GM12878 (cell line): ENCODE measurements around the gene RNF169. TPM values are rescaled to one million over a fixed set of nuclear protein-coding genes. Genes with fewer than 3 reads are reported as not detected.
A peak's percentile ranks its signal among the peaks of the same experiment; 100 is the strongest.

Experiments used
- ATAC-seq: fragments of 200-7000 bp; cut with Tn5 transposase; 3 replicates; pipeline ENCODE4 v1.9.1; 2020; ENCODE audit warnings: mild to moderate bottlenecking, moderate library complexity
- BruUV-seq: library from RNA; stranded (reverse); fragments of 400-500 nt; replicated peaks from 2 replicates; lab custom pipeline; 2021; lab: Mats Ljungman, UMichigan
- CTCF ChIA-PET: fragments of 300-600 bp; sonication (Branson Sonifier 250); formaldehyde crosslinking; extraction: SDS; loops from one replicate; lab custom pipeline; 2021; ENCODE audit warnings: inconsistent platforms; lab: Yijun Ruan, JAX
- POLR2A ChIA-PET: fragments of 350-600 bp; formaldehyde crosslinking; extraction: SDS; loops from one replicate; lab custom pipeline; 2021; ENCODE audit warnings: inconsistent platforms; lab: Charles Lee
- RAD21 ChIA-PET: fragments of 300-600 bp; sonication (Branson Sonifier 250); formaldehyde crosslinking; loops from one replicate; lab custom pipeline; 2023; ENCODE audit warnings: antibody characterized with exemption; ENCODE audit not compliant: unreplicated experiment; lab: Charles Lee
- SMC1A ChIA-PET: fragments of 300-600 bp; sonication (Branson Sonifier 250); formaldehyde crosslinking; loops from one replicate; lab custom pipeline; 2023; ENCODE audit not compliant: unreplicated experiment, uncharacterized antibody; lab: Charles Lee
- DNase-seq: peaks from one replicate; pipeline ENCODE4 v3.0.0-alpha.2; 2011; ENCODE audit warnings: low read depth, low spot score
- FAIRE-seq: peaks from 3 replicates; lab custom pipeline; 2011; peaks lifted over from hg19 to GRCh38; lab: Jason Lieb, UNC
- H2AFZ ChIP-seq: 2 replicates; pipeline ENCODE4 v1.6.0; 2011; ENCODE audit warnings: low read depth, low read length, control low read depth; ENCODE audit not compliant: control insufficient read depth
- H3K27ac ChIP-seq: 2 replicates; pipeline ENCODE4 v1.5.1; 2011; ENCODE audit warnings: control low read depth; ENCODE audit not compliant: control insufficient read depth, insufficient read depth
- H3K27me3 ChIP-seq, 2 experiments: replicated peaks in 1 of 2; 2 replicates each; pipeline versions ENCODE4 v1.6.0 to v1.6.1; 2011; ENCODE audit warnings: low read length in 1 of 2; ENCODE audit not compliant: control insufficient read depth in 2 of 2, insufficient read depth in 2 of 2
- H3K36me3 ChIP-seq, 2 experiments: 2 replicates each; pipeline ENCODE4 v1.5.1; 2011; ENCODE audit warnings: low read length in 1 of 2; ENCODE audit not compliant: control insufficient read depth in 2 of 2, insufficient read depth in 2 of 2
- H3K4me1 ChIP-seq: 2 replicates; pipeline ENCODE4 v1.6.1; 2011; ENCODE audit warnings: mild to moderate bottlenecking, low read length, moderate library complexity, mixed read lengths; ENCODE audit not compliant: control insufficient read depth, insufficient read depth
- H3K4me2 ChIP-seq: 2 replicates; pipeline ENCODE4 v1.6.0; 2011; ENCODE audit warnings: control low read depth; ENCODE audit not compliant: control insufficient read depth, insufficient read depth
- H3K4me3 ChIP-seq: fragments of 200-600 bp; sonication (generic); 2 replicates; pipeline ENCODE4 v1.5.1; 2016
- H3K79me2 ChIP-seq: 2 replicates; pipeline ENCODE4 v1.6.0; 2011; ENCODE audit warnings: low read length; ENCODE audit not compliant: control insufficient read depth, insufficient read depth
- H3K9ac ChIP-seq: 2 replicates; pipeline ENCODE4 v1.8.0; 2011; ENCODE audit warnings: low read length, control low read depth, mixed read lengths; ENCODE audit not compliant: control insufficient read depth, insufficient read depth
- H3K9me3 ChIP-seq: replicated peaks from 3 replicates; pipeline ENCODE4 v1.5.1; 2011; ENCODE audit warnings: mild to moderate bottlenecking, low read length; ENCODE audit not compliant: control insufficient read depth, insufficient read depth
- H4K20me1 ChIP-seq: 2 replicates; pipeline ENCODE4 v1.6.0; 2011; ENCODE audit not compliant: control insufficient read depth, insufficient read depth
- CBX3 ChIP-seq: fragments of 200-600 bp; sonication (generic); IDR thresholded peaks from 2 replicates; pipeline ENCODE4 v1.6.1; 2016; ENCODE audit warnings: low read depth, borderline replicate concordance
- CHD2 ChIP-seq: IDR thresholded peaks from 2 replicates; pipeline ENCODE4 v1.6.1; 2011; ENCODE audit warnings: low read depth, low read length, improper control_type of control experiment, borderline replicate concordance
- CREB1 ChIP-seq: IDR thresholded peaks from 2 replicates; pipeline ENCODE4 v1.6.1; 2012; ENCODE audit warnings: low read depth, mild to moderate bottlenecking, inconsistent platforms
- HDGF ChIP-seq: fragments of 450-650 bp; IDR thresholded peaks from 2 replicates; pipeline ENCODE4 v1.6.1; 2016; ENCODE audit warnings: antibody characterized with exemption
- JUND ChIP-seq: IDR thresholded peaks from 2 replicates; pipeline ENCODE4 v1.6.1; 2012; ENCODE audit warnings: low read depth, mild to moderate bottlenecking, low read length, improper control_type of control experiment, moderate library complexity
- KLF5 ChIP-seq: fragments of 450-650 bp; IDR thresholded peaks from 2 replicates; pipeline ENCODE4 v1.6.1; 2014; ENCODE audit warnings: mild to moderate bottlenecking; ENCODE audit not compliant: partially characterized antibody
- POLR2AphosphoS2 ChIP-seq: IDR thresholded peaks from 2 replicates; pipeline ENCODE4 v1.6.1; 2011; ENCODE audit warnings: low read depth, mild to moderate bottlenecking, low read length, improper control_type of control experiment, moderate library complexity
- RUNX3 ChIP-seq: IDR thresholded peaks from 2 replicates; pipeline ENCODE4 v1.6.1; 2012; ENCODE audit warnings: low read length, inconsistent platforms
- SUPT20H ChIP-seq: IDR thresholded peaks from 2 replicates; pipeline ENCODE4 v1.6.1; 2011; ENCODE audit warnings: low read depth, mild to moderate bottlenecking, low read length, moderate library complexity, borderline replicate concordance; ENCODE audit not compliant: control insufficient read depth
- in situ Hi-C: fragments of 300-500 bp; cut with MboI; formaldehyde crosslinking; loops from 9 replicates; pipeline ENCODE4 v1.14.3; 2018; ENCODE audit warnings: mixed read lengths
- intact Hi-C: fragments of 100-400 bp; cut with micrococcal nuclease; formaldehyde crosslinking; loops from one replicate; pipeline ENCODE4 v1.14.2; 2022; ENCODE audit not compliant: unreplicated experiment
- polyA plus RNA-seq, 11 experiments: library from polyadenylated mRNA; depleted of rRNA in 4 of 11; unstranded in 6 of 11; stranded (reverse) in 5 of 11; fragments of >200 nt; fragmentation: Nextera tagmentation in 4 of 11; fragmentation: Illumina TruSeq in 1 of 11; extraction: Ambion mirVana in 4 of 11; extraction: Trizol in 1 of 11; gene quantifications; 1 replicate in 1 of 11; 2 replicates in 10 of 11; pipeline versions ENCODE4 v1.2.1 to v1.2.3, GENCODE V29; 2011 to 2016; ENCODE audit warnings: inconsistent platforms in 2 of 11, missing spikeins in 2 of 11, low read depth in 1 of 11
- total RNA-seq, 4 experiments: library from RNA; depleted of rRNA in 3 of 4; stranded (reverse); fragments of >200 nt in 3 of 4; fragmentation: Illumina TruSeq in 1 of 4; extraction: Trizol in 1 of 4; gene quantifications; 2 replicates each; pipeline versions ENCODE4 v1.2.1 to v1.2.3, GENCODE V29; 2013 to 2021
- TF ChIP-seq, protein P1 (sequence below): IDR thresholded peaks from 2 replicates; pipeline ENCODE4 v1.6.1; 2012; ENCODE audit warnings: low read length, inconsistent platforms
- TF ChIP-seq, protein P2 (sequence below): fragments of 450-650 bp; IDR thresholded peaks from 2 replicates; pipeline ENCODE4 v1.6.1; 2016; ENCODE audit warnings: mild to moderate bottlenecking

Gene RNF169
- total and polyA plus RNA-seq, 10 of the 15 experiments (the other 5 are each of a cell fraction or from before 2014, with no cell fraction given): 0.32 to 13.2 (median 6.4) TPM

DNA sequence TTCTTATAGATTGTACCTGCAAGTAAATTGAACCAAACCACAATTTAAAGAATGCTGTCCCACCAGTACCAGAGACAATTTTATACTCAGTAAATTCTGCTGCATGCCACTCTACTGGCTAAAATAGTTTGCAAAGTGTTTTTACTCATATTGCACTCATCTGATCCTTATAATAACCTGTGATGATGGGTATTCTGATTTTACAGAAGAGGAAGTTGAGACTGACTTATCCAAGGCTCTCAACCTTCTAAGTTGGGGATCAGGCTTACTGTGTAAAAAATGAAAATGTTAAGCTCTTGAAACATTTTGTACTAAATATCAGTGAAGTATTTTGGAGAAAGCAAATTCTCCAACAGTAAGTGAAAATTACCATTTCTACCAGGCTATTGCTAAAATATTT, 37.9 kb downstream of the RNF169 start:
- no peak overlapping the region for H3K4me3 ChIP-seq
- POLR2A ChIA-PET: no interaction called here
- RAD21 ChIA-PET: no interaction called here
- H2AFZ ChIP-seq: no peak overlapping the region
- H3K36me3 ChIP-seq: peaks cover 4 to 13% of the 10 kb centered on the region in 2 experiments; a peak in 3 of 4 replicates
- H3K9me3 ChIP-seq: peaks cover 8% of the 10 kb centered on the region
- CTCF ChIA-PET: interaction anchor here (1.2 kb wide), 1 partner anchor 60 kb away, joined by 4 read pairs; no protein-coding TSS in a partner anchor
- peak; percentile 13 for FAIRE-seq
- in situ Hi-C loops: no loop called here
- no peak for ATAC-seq
- intact Hi-C loops: no loop called here
- SMC1A ChIA-PET: no interaction called here
- no peak for DNase-seq
- H3K27ac ChIP-seq: no peak overlapping the region
- H3K27me3 ChIP-seq: no peaks in the 10 kb centered on the region
- no TSS peak for BruUV-seq
- H3K9ac ChIP-seq: no peak overlapping the region
- H3K79me2 ChIP-seq: peaks cover 26% of the 10 kb centered on the region
- no peaks in the 10 kb centered on the region for H4K20me1 ChIP-seq
- H3K4me2 ChIP-seq: no peak overlapping the region
- TF ChIP-seq KLF5 (no peak), CBX3 (no peak), CREB1 (no peak), SUPT20H (no peak), JUND (no peak), CHD2 (no peak), POLR2AphosphoS2 (no peak), RUNX3 (no peak), HDGF (no peak)
- TF ChIP-seq, protein P1, sequence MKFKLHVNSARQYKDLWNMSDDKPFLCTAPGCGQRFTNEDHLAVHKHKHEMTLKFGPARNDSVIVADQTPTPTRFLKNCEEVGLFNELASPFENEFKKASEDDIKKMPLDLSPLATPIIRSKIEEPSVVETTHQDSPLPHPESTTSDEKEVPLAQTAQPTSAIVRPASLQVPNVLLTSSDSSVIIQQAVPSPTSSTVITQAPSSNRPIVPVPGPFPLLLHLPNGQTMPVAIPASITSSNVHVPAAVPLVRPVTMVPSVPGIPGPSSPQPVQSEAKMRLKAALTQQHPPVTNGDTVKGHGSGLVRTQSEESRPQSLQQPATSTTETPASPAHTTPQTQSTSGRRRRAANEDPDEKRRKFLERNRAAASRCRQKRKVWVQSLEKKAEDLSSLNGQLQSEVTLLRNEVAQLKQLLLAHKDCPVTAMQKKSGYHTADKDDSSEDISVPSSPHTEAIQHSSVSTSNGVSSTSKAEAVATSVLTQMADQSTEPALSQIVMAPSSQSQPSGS: no peak
- TF ChIP-seq, protein P2, sequence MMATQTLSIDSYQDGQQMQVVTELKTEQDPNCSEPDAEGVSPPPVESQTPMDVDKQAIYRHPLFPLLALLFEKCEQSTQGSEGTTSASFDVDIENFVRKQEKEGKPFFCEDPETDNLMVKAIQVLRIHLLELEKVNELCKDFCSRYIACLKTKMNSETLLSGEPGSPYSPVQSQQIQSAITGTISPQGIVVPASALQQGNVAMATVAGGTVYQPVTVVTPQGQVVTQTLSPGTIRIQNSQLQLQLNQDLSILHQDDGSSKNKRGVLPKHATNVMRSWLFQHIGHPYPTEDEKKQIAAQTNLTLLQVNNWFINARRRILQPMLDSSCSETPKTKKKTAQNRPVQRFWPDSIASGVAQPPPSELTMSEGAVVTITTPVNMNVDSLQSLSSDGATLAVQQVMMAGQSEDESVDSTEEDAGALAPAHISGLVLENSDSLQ: no peak
- peaks cover 19% of the 10 kb centered on the region for H3K4me1 ChIP-seq
